Peyer's patch (tissue), 4 donors: ENCODE results near the gene TMUB1.

Source experiments
- POLR2A ChIP-seq, 2 donors: fragments of 450-650 bp; IDR thresholded peaks; one replicate each; pipeline ENCODE4 v1.5.1; 2017; ENCODE audit warnings: antibody characterized with exemption in 2 of 2, mild to moderate bottlenecking in 2 of 2, moderate library complexity in 2 of 2
- TF ChIP-seq, protein P1 (sequence below), 6 experiments: fragments of 450-650 bp in 4 of 6; fragments of 200-600 bp in 2 of 6; sonication (generic) in 1 of 6; IDR thresholded peaks; one replicate each; pipeline ENCODE4 v1.5.1; 2017 to 2019; ENCODE audit warnings: antibody characterized with exemption in 6 of 6, mild to moderate bottlenecking in 3 of 6, moderate library complexity in 1 of 6

DNA sequence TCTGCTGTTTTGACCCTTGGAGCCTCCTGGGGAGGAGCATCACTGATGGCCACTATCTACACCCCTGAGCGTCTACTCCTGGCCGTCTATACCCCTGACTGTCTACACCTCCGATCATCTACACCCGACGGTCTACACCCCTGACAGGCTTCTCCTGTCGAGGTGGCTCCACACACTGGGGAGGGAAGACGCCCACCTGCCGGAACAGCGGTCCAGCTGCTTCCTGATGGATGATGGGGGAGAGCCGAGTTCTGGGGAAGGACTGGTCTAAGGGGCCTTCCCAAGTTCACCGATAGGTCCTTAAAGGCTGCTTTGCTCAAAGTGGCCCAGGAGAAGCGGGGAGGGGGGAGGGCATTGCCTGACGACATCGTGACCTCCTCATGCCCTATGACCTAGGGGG, 44.9 kb upstream of the TMUB1 start:
- TF ChIP-seq POLR2A (IDR thresholded peaks at IDR 0.05): no peak
- TF ChIP-seq, protein P1, sequence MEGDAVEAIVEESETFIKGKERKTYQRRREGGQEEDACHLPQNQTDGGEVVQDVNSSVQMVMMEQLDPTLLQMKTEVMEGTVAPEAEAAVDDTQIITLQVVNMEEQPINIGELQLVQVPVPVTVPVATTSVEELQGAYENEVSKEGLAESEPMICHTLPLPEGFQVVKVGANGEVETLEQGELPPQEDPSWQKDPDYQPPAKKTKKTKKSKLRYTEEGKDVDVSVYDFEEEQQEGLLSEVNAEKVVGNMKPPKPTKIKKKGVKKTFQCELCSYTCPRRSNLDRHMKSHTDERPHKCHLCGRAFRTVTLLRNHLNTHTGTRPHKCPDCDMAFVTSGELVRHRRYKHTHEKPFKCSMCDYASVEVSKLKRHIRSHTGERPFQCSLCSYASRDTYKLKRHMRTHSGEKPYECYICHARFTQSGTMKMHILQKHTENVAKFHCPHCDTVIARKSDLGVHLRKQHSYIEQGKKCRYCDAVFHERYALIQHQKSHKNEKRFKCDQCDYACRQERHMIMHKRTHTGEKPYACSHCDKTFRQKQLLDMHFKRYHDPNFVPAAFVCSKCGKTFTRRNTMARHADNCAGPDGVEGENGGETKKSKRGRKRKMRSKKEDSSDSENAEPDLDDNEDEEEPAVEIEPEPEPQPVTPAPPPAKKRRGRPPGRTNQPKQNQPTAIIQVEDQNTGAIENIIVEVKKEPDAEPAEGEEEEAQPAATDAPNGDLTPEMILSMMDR (IDR thresholded peaks at IDR 0.05): no peak
